RWPE2 (cell line): Measurements from ENCODE around the gene WTAP.

Experiments
- ATAC-seq: fragments of 200-7000 bp; cut with Tn5 transposase; 3 replicates; pipeline ENCODE4 v1.9.1; 2021; ENCODE audit warnings: low read depth
- DNase-seq: peaks from one replicate; pipeline ENCODE4 v3.0.0-alpha.2; 2020; ENCODE audit warnings: low spot score
- H3K27ac ChIP-seq: fragments of 450-650 bp; 2 replicates; pipeline ENCODE4 v1.5.1; 2017; ENCODE audit warnings: mild to moderate bottlenecking; ENCODE audit not compliant: poor library complexity, severe bottlenecking
- H3K27me3 ChIP-seq: fragments of 250-450 bp; sonication (Bioruptor Pico); 2 replicates; pipeline ENCODE4 v1.5.1; 2021; ENCODE audit warnings: mild to moderate bottlenecking, moderate library complexity; ENCODE audit not compliant: insufficient read depth, poor library complexity, severe bottlenecking
- H3K36me3 ChIP-seq: fragments of 250-450 bp; sonication (Bioruptor Pico); 2 replicates; pipeline ENCODE4 v1.5.1; 2020; ENCODE audit warnings: low read depth, mild to moderate bottlenecking, moderate library complexity
- H3K4me1 ChIP-seq: fragments of 250-450 bp; sonication (Bioruptor Pico); 2 replicates; pipeline ENCODE4 v1.5.1; 2021; ENCODE audit warnings: mild to moderate bottlenecking, moderate library complexity; ENCODE audit not compliant: insufficient read depth, poor library complexity, severe bottlenecking
- H3K4me3 ChIP-seq: fragments of 250-450 bp; sonication (Bioruptor Pico); 2 replicates; pipeline ENCODE4 v1.5.1; 2021; ENCODE audit warnings: mild to moderate bottlenecking, moderate library complexity; ENCODE audit not compliant: severe bottlenecking
- H3K9me3 ChIP-seq: fragments of 250-450 bp; sonication (Bioruptor Pico); 2 replicates; pipeline ENCODE4 v1.5.1; 2021; ENCODE audit warnings: mild to moderate bottlenecking, moderate library complexity; ENCODE audit not compliant: severe bottlenecking
- CTCF ChIP-seq: fragments of 450-650 bp; IDR thresholded peaks from one replicate; pipeline ENCODE4 v1.5.1; 2017; ENCODE audit warnings: mild to moderate bottlenecking, moderate library complexity; ENCODE audit not compliant: poor library complexity, severe bottlenecking

Gene WTAP

GRCh38 chr6:159758031-159759001 is 31.0 kb downstream of the WTAP start:
- TF ChIP-seq CTCF, result no peak
- H3K36me3 ChIP-seq, result peaks cover 48% of the 10 kb centered on the region
- H3K27me3 ChIP-seq, result no peaks in the 10 kb centered on the region
- peak; percentile 5; the same call in 1 of the 3 replicates for ATAC-seq
- H3K4me3 ChIP-seq, result no peak overlapping the region
- H3K4me1 ChIP-seq, result peaks cover 20% of the 10 kb centered on the region
- peak overlapping the region; percentile 91 for H3K27ac ChIP-seq
- no peaks in the 10 kb centered on the region for H3K9me3 ChIP-seq
- DNase-seq, result no peak

GRCh38 chr6:159759645-159760044 is 32.3 kb downstream of the WTAP start:
- H3K4me3 ChIP-seq, result no peak overlapping the region
- no peaks in the 10 kb centered on the region for H3K27me3 ChIP-seq
- TF ChIP-seq CTCF, result no peak
- no peak for DNase-seq
- H3K9me3 ChIP-seq, result no peaks in the 10 kb centered on the region
- H3K27ac ChIP-seq, result peak overlapping the region; percentile 91
- peaks cover 20% of the 10 kb centered on the region for H3K4me1 ChIP-seq
- H3K36me3 ChIP-seq, result peaks cover 48% of the 10 kb centered on the region
- no peak for ATAC-seq

- H3K4me1 ChIP-seq, result peaks cover 20% of the 10 kb centered on the region
- DNase-seq (no peak), ATAC-seq (peak; percentile 43)
- H3K9me3 ChIP-seq, result no peaks in the 10 kb centered on the region
- H3K4me3 ChIP-seq, result peak overlapping the region; percentile 65
- TF ChIP-seq CTCF, result no peak
- peaks cover 50% of the 10 kb centered on the region for H3K36me3 ChIP-seq
- H3K27ac ChIP-seq, result peak overlapping the region; percentile 91
- H3K27me3 ChIP-seq, result no peaks in the 10 kb centered on the region
Measured at GRCh38 chr6:159760602-159761057, 33.3 kb downstream of the WTAP start.

GRCh38 chr6:159761129-159761872 is 34.0 kb downstream of the WTAP start:
- no peak for TF ChIP-seq CTCF

More at GRCh38 chr6:159761129-159761872, 34.0 kb downstream of the WTAP start:
- Histone ChIP-seq H3K9me3 (no peaks in the 10 kb centered on the region), H3K27ac (peak overlapping the region; percentile 91), H3K4me1 (peaks cover 20% of the 10 kb centered on the region), H3K36me3 (peaks cover 50% of the 10 kb centered on the region), H3K27me3 (no peaks in the 10 kb centered on the region), H3K4me3 (peak overlapping the region; percentile 65)
- DNase-seq (no peak), ATAC-seq (no peak)
